Measurements from ENCODE around the gene CYP46A1.

The CYP46A1 gene

GRCh38 chr14:99755629-99756603 is 71.8 kb downstream of the CYP46A1 start (continued):
- TF ChIP-seq, protein P1, sequence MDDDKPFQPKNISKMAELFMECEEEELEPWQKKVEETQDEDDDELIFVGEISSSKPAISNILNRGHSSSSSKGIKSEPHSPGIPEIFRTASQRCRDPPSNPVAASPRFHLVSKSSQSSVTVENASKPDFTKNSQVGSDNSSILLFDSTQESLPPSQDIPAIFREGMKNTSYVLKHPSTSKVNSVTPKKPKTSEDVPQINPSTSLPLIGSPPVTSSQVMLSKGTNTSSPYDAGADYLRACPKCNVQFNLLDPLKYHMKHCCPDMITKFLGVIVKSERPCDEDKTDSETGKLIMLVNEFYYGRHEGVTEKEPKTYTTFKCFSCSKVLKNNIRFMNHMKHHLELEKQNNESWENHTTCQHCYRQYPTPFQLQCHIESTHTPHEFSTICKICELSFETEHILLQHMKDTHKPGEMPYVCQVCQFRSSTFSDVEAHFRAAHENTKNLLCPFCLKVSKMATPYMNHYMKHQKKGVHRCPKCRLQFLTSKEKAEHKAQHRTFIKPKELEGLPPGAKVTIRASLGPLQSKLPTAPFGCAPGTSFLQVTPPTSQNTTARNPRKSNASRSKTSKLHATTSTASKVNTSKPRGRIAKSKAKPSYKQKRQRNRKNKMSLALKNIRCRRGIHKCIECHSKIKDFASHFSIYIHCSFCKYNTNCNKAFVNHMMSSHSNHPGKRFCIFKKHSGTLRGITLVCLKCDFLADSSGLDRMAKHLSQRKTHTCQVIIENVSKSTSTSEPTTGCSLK (tag by site-specific recombination; IDR thresholded peaks at IDR 0.05): no peak

DNA sequence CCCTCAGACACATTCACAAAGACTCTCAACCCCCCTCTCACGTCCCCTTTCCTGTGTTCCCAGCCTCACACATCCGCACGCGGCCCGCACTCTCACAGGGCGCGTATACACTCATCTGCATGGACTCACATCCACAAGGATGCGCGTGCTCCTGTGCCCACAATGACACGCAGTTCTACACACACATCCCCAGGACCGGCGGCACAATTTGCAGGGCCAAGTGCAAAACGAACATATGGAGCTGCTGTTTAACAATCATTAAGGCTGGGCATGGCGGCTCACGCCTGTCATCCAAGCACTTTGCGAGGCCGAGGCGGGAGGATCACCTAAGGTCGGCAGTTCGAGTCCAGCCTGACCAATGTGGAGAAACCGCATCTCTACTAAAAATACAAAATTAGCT is 72.7 kb downstream of the CYP46A1 start:
- ChIA-PET POLR2A (no interaction called here), CTCF (no interaction called here)
- H3K27ac ChIP-seq (ENCODE audit: extremely low read depth, low read depth, low read length): no peak overlapping the region
- no peak for TF ChIP-seq ZNF548 (tag by site-specific recombination; IDR thresholded peaks at IDR 0.05)
- no peak for TF ChIP-seq ZNF558 (tag by site-specific recombination; IDR thresholded peaks at IDR 0.05)
- no peak for TF ChIP-seq ZNF549 (tag by site-specific recombination; IDR thresholded peaks at IDR 0.05)
- no peak for TF ChIP-seq ZNF776 (tag by site-specific recombination; IDR thresholded peaks at IDR 0.05; ENCODE audit: borderline replicate concordance)
- TF ChIP-seq, protein P2, sequence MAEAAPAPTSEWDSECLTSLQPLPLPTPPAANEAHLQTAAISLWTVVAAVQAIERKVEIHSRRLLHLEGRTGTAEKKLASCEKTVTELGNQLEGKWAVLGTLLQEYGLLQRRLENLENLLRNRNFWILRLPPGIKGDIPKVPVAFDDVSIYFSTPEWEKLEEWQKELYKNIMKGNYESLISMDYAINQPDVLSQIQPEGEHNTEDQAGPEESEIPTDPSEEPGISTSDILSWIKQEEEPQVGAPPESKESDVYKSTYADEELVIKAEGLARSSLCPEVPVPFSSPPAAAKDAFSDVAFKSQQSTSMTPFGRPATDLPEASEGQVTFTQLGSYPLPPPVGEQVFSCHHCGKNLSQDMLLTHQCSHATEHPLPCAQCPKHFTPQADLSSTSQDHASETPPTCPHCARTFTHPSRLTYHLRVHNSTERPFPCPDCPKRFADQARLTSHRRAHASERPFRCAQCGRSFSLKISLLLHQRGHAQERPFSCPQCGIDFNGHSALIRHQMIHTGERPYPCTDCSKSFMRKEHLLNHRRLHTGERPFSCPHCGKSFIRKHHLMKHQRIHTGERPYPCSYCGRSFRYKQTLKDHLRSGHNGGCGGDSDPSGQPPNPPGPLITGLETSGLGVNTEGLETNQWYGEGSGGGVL (tag by site-specific recombination; IDR thresholded peaks at IDR 0.05): no peak
- TF ChIP-seq ZNF112 (tag by site-specific recombination; IDR thresholded peaks at IDR 0.05): no peak
- no peak for TF ChIP-seq ZNF610 (tag by site-specific recombination; IDR thresholded peaks at IDR 0.05; ENCODE audit: borderline replicate concordance)
- no peak for TF ChIP-seq ZNF423 (tag by site-specific recombination; IDR thresholded peaks at IDR 0.05)
- no peak for TF ChIP-seq RBAK (tag by site-specific recombination; IDR thresholded peaks at IDR 0.05)
- TF ChIP-seq KLF10 (tag by site-specific recombination; IDR thresholded peaks at IDR 0.05): no peak
- TF ChIP-seq, protein P1 (tag by site-specific recombination; IDR thresholded peaks at IDR 0.05): no peak
- TF ChIP-seq, protein P3, sequence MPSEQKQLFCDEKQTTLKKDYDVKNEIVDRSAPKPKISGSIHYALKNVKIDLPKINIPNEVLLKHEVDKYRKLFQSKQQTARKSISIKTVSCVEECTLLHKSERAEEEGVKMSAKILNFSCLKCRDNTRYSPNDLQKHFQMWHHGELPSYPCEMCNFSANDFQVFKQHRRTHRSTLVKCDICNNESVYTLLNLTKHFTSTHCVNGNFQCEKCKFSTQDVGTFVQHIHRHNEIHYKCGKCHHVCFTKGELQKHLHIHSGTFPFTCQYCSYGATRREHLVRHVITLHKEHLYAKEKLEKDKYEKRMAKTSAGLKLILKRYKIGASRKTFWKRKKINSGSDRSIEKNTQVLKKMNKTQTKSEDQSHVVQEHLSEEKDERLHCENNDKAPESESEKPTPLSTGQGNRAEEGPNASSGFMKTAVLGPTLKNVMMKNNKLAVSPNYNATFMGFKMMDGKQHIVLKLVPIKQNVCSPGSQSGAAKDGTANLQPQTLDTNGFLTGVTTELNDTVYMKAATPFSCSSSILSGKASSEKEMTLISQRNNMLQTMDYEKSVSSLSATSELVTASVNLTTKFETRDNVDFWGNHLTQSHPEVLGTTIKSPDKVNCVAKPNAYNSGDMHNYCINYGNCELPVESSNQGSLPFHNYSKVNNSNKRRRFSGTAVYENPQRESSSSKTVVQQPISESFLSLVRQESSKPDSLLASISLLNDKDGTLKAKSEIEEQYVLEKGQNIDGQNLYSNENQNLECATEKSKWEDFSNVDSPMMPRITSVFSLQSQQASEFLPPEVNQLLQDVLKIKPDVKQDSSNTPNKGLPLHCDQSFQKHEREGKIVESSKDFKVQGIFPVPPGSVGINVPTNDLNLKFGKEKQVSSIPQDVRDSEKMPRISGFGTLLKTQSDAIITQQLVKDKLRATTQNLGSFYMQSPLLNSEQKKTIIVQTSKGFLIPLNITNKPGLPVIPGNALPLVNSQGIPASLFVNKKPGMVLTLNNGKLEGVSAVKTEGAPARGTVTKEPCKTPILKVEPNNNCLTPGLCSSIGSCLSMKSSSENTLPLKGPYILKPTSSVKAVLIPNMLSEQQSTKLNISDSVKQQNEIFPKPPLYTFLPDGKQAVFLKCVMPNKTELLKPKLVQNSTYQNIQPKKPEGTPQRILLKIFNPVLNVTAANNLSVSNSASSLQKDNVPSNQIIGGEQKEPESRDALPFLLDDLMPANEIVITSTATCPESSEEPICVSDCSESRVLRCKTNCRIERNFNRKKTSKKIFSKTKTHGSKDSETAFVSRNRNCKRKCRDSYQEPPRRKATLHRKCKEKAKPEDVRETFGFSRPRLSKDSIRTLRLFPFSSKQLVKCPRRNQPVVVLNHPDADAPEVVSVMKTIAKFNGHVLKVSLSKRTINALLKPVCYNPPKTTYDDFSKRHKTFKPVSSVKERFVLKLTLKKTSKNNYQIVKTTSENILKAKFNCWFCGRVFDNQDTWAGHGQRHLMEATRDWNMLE (tag by site-specific recombination; conservative IDR thresholded peaks at IDR 0.05; ENCODE audit: low read depth): no peak
- no peak for TF ChIP-seq ZNF350 (tag by site-specific recombination; IDR thresholded peaks at IDR 0.05)
- no peak for TF ChIP-seq ZNF335 (tag by site-specific recombination; conservative IDR thresholded peaks at IDR 0.05)
- no peak for TF ChIP-seq HOXD13 (CRISPR knock-in tag; IDR thresholded peaks at IDR 0.05; ENCODE audit: borderline replicate concordance)
- TF ChIP-seq ZNF174 (tag by site-specific recombination; IDR thresholded peaks at IDR 0.05): no peak
- TF ChIP-seq ZFP69B (tag by site-specific recombination; IDR thresholded peaks at IDR 0.05): no peak
- no peak for TF ChIP-seq GLIS1 (tag by site-specific recombination; IDR thresholded peaks at IDR 0.05)
- peaks cover 6% of the 10 kb centered on the region; the same call in 1 of the 2 replicates for H3K4me1 ChIP-seq (ENCODE audit: control insufficient read depth, insufficient read depth, low read length)
- no peaks in the 10 kb centered on the region for H3K36me3 ChIP-seq (ENCODE audit: control insufficient read depth in 2 of 2, insufficient read depth in 1 of 2, low read length in 2 of 2)
- no peaks in the 10 kb centered on the region for H3K9me3 ChIP-seq (ENCODE audit: control insufficient read depth, insufficient read depth, low read depth, low read length)
- no peak overlapping the region for H3K4me3 ChIP-seq (ENCODE audit: low read depth, low read length)
